A549 (cell line): ENCODE results near the gene MUC2. TPM values are rescaled to one million over a fixed set of nuclear protein-coding genes. Genes with fewer than 3 reads are reported as not detected.

Source experiments
- ATAC-seq, 2 experiments: fragments of 200-7000 bp in 1 of 2; fragments of >200 bp in 1 of 2; cut with Nextera tagmentation in 1 of 2; cut with Tn5 transposase in 1 of 2; 3 replicates each; pipeline versions ENCODE4 v1.8.0 to v1.9.1; 2018 to 2020; ENCODE audit warnings: mild to moderate bottlenecking in 1 of 2, moderate library complexity in 1 of 2
- CTCF ChIA-PET: fragments of 300-600 bp; sonication (Branson Sonifier 250); formaldehyde crosslinking; extraction: SDS; loops from one replicate; lab custom pipeline; 2021; ENCODE audit warnings: antibody characterized with exemption, inconsistent platforms; lab: Yijun Ruan, JAX
- POLR2A ChIA-PET: fragments of 350-600 bp; formaldehyde crosslinking; extraction: SDS; loops from one replicate; lab custom pipeline; 2021; ENCODE audit warnings: antibody characterized with exemption, inconsistent platforms; lab: Yijun Ruan, JAX
- DNase-seq, 2 experiments: peaks; one replicate each; pipeline versions ENCODE4 v3.0.0 to v3.0.0-alpha.2; 2011 to 2016; ENCODE audit warnings: low read depth in 1 of 2, low spot score in 1 of 2
- FAIRE-seq: peaks from 2 replicates; lab custom pipeline; 2011; peaks lifted over from hg19 to GRCh38; lab: Jason Lieb, UNC
- H3K27ac ChIP-seq, 2 experiments: fragments of >200 bp; sonication (Bioruptor Twin); formaldehyde crosslinking; 3 replicates each; pipeline ENCODE4 v1.5.1; 2016 to 2017
- H3K4me1 ChIP-seq: fragments of >200 bp; sonication (Bioruptor Twin); formaldehyde crosslinking; 3 replicates; pipeline ENCODE4 v1.6.1; 2016
- H3K4me2 ChIP-seq: fragments of >200 bp; sonication (Bioruptor Twin); formaldehyde crosslinking; 3 replicates; pipeline ENCODE4 v1.6.1; 2016
- H3K4me3 ChIP-seq: fragments of >200 bp; sonication (Bioruptor Twin); formaldehyde crosslinking; 3 replicates; pipeline ENCODE4 v1.5.1; 2016
- H3K9me3 ChIP-seq: fragments of >200 bp; sonication (Bioruptor Twin); formaldehyde crosslinking; 3 replicates; pipeline ENCODE4 v1.6.1; 2016
- BHLHE40 ChIP-seq: IDR thresholded peaks from 2 replicates; pipeline ENCODE4 v1.6.1; 2012; ENCODE audit warnings: low read depth, low read length, inconsistent platforms
- CHD2 ChIP-seq: fragments of 150-350 bp; IDR thresholded peaks from 2 replicates; pipeline ENCODE4 v1.6.1; 2014; ENCODE audit warnings: low read length; ENCODE audit not compliant: partially characterized antibody
- EHMT2 ChIP-seq: fragments of 200-600 bp; sonication (generic); IDR thresholded peaks from 2 replicates; pipeline ENCODE4 v1.6.1; 2016; ENCODE audit warnings: antibody characterized with exemption, low read depth, mild to moderate bottlenecking, moderate library complexity
- GATA3 ChIP-seq: IDR thresholded peaks from 2 replicates; pipeline ENCODE4 v1.6.1; 2012; ENCODE audit warnings: borderline replicate concordance
- KDM5A ChIP-seq: fragments of 200-600 bp; sonication (generic); IDR thresholded peaks from 2 replicates; pipeline ENCODE4 v1.6.1; 2016; ENCODE audit warnings: antibody characterized with exemption, mild to moderate bottlenecking
- NPAS2 ChIP-seq: fragments of 250-450 bp; sonication (Bioruptor Pico); IDR thresholded peaks from 2 replicates; pipeline ENCODE4 v1.8.0; 2022; ENCODE audit warnings: mild to moderate bottlenecking, moderate library complexity, borderline replicate concordance
- NR3C1 ChIP-seq: fragments of >200 bp; sonication (Bioruptor Twin); formaldehyde crosslinking; IDR thresholded peaks from 3 replicates; pipeline ENCODE4 v1.6.1; 2017
- PBX3 ChIP-seq: IDR thresholded peaks from 2 replicates; pipeline ENCODE4 v1.6.1; 2012
- PHF8 ChIP-seq: fragments of 200-600 bp; sonication (generic); IDR thresholded peaks from 2 replicates; pipeline ENCODE4 v1.6.1; 2016; ENCODE audit warnings: low read depth, mild to moderate bottlenecking, antibody characterized with exemption, moderate library complexity, borderline replicate concordance
- POLR2A ChIP-seq: IDR thresholded peaks from 2 replicates; pipeline ENCODE4 v1.6.1; 2012; ENCODE audit warnings: mild to moderate bottlenecking, low read length
- RFX5 ChIP-seq: fragments of 450-650 bp; IDR thresholded peaks from 2 replicates; pipeline ENCODE4 v1.7.1; 2014; ENCODE audit warnings: antibody characterized with exemption, mild to moderate bottlenecking, moderate library complexity
- RNF2 ChIP-seq: fragments of 200-600 bp; sonication (generic); IDR thresholded peaks from 2 replicates; pipeline ENCODE4 v1.6.1; 2016; ENCODE audit warnings: low read depth, mild to moderate bottlenecking, antibody characterized with exemption, moderate library complexity, borderline replicate concordance
- ZSCAN20 ChIP-seq: fragments of 250-450 bp; sonication (Bioruptor Pico); IDR thresholded peaks from 2 replicates; pipeline ENCODE4 v1.8.0; 2022; ENCODE audit warnings: mild to moderate bottlenecking, moderate library complexity
- WGBS: methylation state at CpG from one replicate; pipeline ENCODE4 v1.1.6; 2017; ENCODE audit errors: missing lambda C conversion rate; 5-methylcytosine and 5-hydroxymethylcytosine counted together
- polyA plus RNA-seq, 4 experiments: library from polyadenylated mRNA; depleted of rRNA in 3 of 4; stranded (reverse); fragments of >200 nt; fragmentation: RNase III in 1 of 4; extraction: RNeasy Plus Mini Kit Qiagen cat#74134 plus additional on column Dnase treatment in 1 of 4; gene quantifications; 2 replicates in 3 of 4; 3 replicates in 1 of 4; pipeline ENCODE4 v1.2.3, GENCODE V29; 2011 to 2017
- TF ChIP-seq, protein P1 (sequence below): fragments of 200-600 bp; sonication (generic); IDR thresholded peaks from 2 replicates; pipeline ENCODE4 v1.6.1; 2016; ENCODE audit warnings: antibody characterized with exemption, mild to moderate bottlenecking, moderate library complexity

The MUC2 gene
- polyA plus RNA-seq, 2 of the 4 experiments (the other 2 are of a cell fraction): 0.01 to 0.03 TPM

DNA sequence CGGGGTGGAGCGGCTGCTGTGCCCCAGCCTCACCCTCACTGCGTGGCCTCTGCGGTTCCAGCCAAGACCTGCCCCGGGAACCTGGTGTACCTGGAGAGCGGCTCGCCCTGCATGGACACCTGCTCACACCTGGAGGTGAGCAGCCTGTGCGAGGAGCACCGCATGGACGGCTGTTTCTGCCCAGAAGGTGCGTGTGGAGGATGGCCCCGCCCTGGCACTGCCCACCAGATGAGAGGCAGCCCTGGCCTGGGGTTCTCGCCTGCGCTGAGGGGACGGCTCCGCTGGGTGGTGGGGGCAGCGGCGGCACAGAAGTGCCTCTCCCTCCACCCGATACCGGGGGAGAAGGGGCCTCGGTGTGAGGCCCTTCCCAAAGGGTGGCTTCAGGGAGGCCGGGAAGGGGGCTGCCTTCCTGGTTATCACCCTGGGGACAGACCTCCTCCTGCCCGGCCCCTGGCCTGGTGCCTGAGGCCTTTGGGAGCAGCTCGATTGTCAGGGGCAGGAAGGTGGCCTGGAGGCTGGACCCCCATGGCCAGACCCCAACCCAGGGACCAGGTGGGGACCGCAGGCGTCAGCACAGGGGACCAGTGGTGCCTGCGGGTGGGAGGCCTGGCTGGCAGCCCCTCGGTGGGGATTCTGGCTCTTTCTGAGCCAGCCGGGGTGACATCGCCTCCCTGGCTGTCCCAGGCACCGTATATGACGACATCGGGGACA lies 7.1 kb downstream of the MUC2 start (continued):
- TF ChIP-seq, protein P1, sequence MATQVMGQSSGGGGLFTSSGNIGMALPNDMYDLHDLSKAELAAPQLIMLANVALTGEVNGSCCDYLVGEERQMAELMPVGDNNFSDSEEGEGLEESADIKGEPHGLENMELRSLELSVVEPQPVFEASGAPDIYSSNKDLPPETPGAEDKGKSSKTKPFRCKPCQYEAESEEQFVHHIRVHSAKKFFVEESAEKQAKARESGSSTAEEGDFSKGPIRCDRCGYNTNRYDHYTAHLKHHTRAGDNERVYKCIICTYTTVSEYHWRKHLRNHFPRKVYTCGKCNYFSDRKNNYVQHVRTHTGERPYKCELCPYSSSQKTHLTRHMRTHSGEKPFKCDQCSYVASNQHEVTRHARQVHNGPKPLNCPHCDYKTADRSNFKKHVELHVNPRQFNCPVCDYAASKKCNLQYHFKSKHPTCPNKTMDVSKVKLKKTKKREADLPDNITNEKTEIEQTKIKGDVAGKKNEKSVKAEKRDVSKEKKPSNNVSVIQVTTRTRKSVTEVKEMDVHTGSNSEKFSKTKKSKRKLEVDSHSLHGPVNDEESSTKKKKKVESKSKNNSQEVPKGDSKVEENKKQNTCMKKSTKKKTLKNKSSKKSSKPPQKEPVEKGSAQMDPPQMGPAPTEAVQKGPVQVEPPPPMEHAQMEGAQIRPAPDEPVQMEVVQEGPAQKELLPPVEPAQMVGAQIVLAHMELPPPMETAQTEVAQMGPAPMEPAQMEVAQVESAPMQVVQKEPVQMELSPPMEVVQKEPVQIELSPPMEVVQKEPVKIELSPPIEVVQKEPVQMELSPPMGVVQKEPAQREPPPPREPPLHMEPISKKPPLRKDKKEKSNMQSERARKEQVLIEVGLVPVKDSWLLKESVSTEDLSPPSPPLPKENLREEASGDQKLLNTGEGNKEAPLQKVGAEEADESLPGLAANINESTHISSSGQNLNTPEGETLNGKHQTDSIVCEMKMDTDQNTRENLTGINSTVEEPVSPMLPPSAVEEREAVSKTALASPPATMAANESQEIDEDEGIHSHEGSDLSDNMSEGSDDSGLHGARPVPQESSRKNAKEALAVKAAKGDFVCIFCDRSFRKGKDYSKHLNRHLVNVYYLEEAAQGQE: no peak
- TF ChIP-seq BHLHE40: no peak
- TF ChIP-seq ZSCAN20: no peak
- no peak for TF ChIP-seq PHF8
- TF ChIP-seq RFX5: no peak

DNA sequence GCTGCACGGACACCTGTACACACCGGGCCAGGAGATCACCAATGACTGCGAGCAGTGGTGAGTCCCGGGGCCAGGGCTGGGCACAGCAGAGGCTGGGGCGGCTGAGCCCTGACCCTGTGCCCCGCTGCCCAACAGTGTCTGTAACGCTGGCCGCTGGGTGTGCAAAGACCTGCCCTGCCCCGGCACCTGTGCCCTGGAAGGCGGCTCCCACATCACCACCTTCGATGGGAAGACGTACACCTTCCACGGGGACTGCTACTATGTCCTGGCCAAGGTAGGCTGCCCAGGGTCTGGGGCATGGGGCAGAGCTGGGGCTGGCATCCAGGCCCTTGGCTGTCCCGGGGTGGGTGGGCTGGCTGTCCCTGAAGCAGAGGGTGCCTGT lies 7.7 kb downstream of the MUC2 start:
- Histone ChIP-seq H3K9me3 (no peaks in the 10 kb centered on the region), H3K4me1 (no peaks in the 10 kb centered on the region), H3K4me2 (no peak overlapping the region), H3K27ac (no peak overlapping the region), H3K4me3 (no peak overlapping the region)
- no peak for DNase-seq
- peak; percentile 6 to 30; a peak in 3 of 6 replicates for ATAC-seq
- no peak for FAIRE-seq
- ChIA-PET POLR2A (no interaction called here), CTCF (no interaction called here)
- 77% methylated on average over 9 of the region's 14 CpGs for WGBS
- TF ChIP-seq KDM5A (no peak), NPAS2 (CRISPR knock-in tag) (no peak), BHLHE40 (no peak), POLR2A (no peak)

GRCh38 chr11:1082728-1083620 lies 8.3 kb downstream of the MUC2 start:
- CTCF ChIA-PET: no interaction called here
- Histone ChIP-seq H3K4me3 (no peak overlapping the region), H3K9me3 (no peaks in the 10 kb centered on the region), H3K27ac (no peak overlapping the region), H3K4me1 (no peaks in the 10 kb centered on the region), H3K4me2 (no peak overlapping the region)
- TF ChIP-seq CHD2: no peak
- POLR2A ChIA-PET: no interaction called here
- FAIRE-seq (no peak), DNase-seq (no peak), ATAC-seq (peak; percentile 21 to 40; a peak in 4 of 6 replicates)
- 63% methylated on average over 23 of the region's 33 CpGs for WGBS

DNA sequence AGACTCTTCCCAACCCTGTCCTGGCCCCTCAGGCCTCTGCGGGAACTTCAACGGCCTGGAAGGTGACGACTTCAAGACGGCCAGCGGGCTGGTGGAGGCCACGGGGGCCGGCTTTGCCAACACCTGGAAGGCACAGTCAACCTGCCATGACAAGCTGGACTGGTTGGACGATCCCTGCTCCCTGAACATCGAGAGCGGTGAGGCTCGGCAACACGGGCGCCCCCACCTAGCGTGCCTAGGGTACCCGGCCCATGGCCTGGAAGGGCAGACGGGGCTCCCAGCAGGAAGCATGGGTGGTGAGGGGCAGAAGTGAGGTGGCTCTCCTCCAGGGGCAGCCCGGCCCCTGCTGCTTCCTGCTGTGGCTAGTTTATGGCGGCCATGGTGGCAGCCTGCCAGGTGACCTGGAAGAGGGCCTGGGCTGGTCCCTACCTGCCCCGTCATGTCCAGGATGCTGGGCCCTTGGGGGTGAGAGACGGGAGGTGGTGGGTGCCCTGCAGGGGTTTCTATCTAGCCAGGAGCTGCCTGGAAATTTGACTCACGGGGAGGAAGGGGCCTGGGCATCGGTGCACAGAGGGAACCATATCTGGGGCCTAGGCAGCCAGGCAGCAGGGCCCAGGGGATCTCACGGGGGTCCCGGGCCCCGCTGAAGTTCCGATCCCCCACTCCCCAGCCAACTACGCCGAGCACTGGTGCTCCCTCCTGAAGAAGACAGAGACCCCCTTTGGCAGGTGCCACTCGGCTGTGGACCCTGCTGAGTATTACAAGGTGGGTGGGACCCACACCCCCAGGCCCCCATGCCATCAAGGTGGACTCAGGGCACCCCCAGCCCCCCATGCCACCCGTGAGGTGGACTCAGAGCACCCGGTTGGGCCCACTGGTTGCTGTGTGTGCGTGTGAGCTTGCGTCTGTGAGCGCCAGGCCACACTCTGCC lies 9.2 kb downstream of the MUC2 start:
- WGBS: 75% methylated on average over 19 of the region's 34 CpGs

More for the DNA sequence above, 9.2 kb downstream of the MUC2 start:
- H3K9me3 ChIP-seq: no peaks in the 10 kb centered on the region
- H3K4me2 ChIP-seq: no peak overlapping the region
- no peak for ATAC-seq
- H3K27ac ChIP-seq: no peak overlapping the region
- DNase-seq: no peak
- ChIA-PET POLR2A (no interaction called here), CTCF (interaction anchor here (0.8 to 1.7 kb wide), 2 partner anchors 28 to 69 kb away, joined by 4 read pairs; no protein-coding TSS in a partner anchor)
- FAIRE-seq: no peak
- TF ChIP-seq, protein P1: no peak
- no peak for TF ChIP-seq RNF2
- TF ChIP-seq NR3C1: no peak
- no peak for TF ChIP-seq PBX3
- no peak for TF ChIP-seq GATA3
- no peak for TF ChIP-seq EHMT2
- TF ChIP-seq KDM5A: no peak
- no peaks in the 10 kb centered on the region for H3K4me1 ChIP-seq
- no peak overlapping the region for H3K4me3 ChIP-seq
